ENCODE data around the gene AGPS. TPM values are rescaled to one million over a fixed set of nuclear protein-coding genes. Genes with fewer than 3 reads are reported as not detected.

The AGPS gene
- total RNA-seq, 1 donor from 2014 or later, result 27.7 TPM

DNA sequence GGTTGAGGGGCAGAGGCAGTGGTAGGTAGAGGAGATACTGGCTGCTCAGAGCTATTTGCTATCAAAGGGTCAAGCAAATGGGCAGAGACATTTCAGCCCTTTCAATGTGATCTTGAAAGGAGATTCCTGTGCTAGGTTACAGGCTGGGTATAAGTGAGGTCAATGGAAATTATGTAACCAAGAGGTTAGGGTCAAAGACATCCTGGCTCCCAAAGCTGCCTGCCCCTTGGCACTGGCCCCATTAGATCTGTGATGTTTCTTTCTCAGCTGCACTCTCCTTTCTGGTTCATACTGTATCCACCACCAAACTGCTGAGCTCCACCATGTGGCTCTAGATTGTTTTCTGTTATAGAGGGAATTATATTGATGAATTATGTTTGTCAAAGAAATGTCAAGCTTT, 200.4 kb downstream of the AGPS start:
- no peak for DNase-seq
- intact Hi-C loops (cut with DNase I), result no loop called here
- no peak for ATAC-seq (ENCODE audit: poor library complexity)

DNA sequence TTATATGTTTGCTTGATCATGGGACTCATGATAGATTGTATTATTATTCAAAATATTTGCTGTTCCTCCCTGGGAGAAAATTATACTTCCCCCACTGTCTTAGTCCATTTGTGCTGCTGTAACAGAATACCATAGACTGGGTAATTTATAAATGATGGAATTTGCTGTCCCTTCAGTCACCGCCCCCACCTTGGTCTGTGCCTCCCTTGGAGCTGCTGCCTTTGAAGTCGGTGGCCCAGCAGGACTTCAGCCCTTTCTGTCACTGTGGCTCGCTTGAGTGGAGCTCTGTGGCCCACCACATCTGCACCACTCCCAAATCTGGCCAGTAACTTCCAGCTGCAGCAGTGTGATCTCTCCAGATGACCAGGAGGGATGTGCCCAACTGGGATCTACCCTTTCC, 200.8 kb downstream of the AGPS start:
- intact Hi-C loops (cut with DNase I), result no loop called here
- DNase-seq (no peak), ATAC-seq (ENCODE audit: poor library complexity) (no peak)

Other genes starting within 250 kb of the AGPS start
- gene HNRNPA3, start 180.0 kb upstream of the AGPS start, total RNA-seq, result 64.5 TPM
- gene NFE2L2, start 128.0 kb upstream of the AGPS start, total RNA-seq, result 45.8 TPM